Body of pancreas (tissue), 4 donors: Measurements from ENCODE around the gene MAN1B1. TPM values are rescaled to one million over a fixed set of nuclear protein-coding genes. Genes with fewer than 3 reads are reported as not detected.
A peak's percentile ranks its signal among the peaks of the same experiment; 100 is the strongest.

Experiments
- ATAC-seq: fragments of 150-250 bp; one replicate; pipeline ENCODE4 v1.9.1; 2016
- DNase-seq, 4 donors: peaks; one replicate each; pipeline ENCODE4 v3.0.0-alpha.2; 2019
- H3K27ac ChIP-seq, 4 donors: fragments of 200-600 bp; sonication (generic); 1 replicate in 3 of 4; 2 replicates in 1 of 4; pipeline versions ENCODE4 v1.5.1 to v1.6.1; 2016 to 2019; ENCODE audit warnings: mild to moderate bottlenecking in 1 of 4, mixed read lengths in 1 of 4, moderate library complexity in 1 of 4
- H3K27me3 ChIP-seq, 2 donors: fragments of 200-600 bp; sonication (generic); one replicate each; pipeline ENCODE4 v1.6.0; 2016; ENCODE audit warnings: mild to moderate bottlenecking in 1 of 2
- H3K36me3 ChIP-seq, 2 donors: fragments of 200-600 bp; sonication (generic); replicated peaks in 1 of 2; 2 replicates each; pipeline ENCODE4 v1.5.1; 2016; ENCODE audit warnings: low read depth in 2 of 2; ENCODE audit not compliant: insufficient read depth in 1 of 2
- H3K4me1 ChIP-seq: fragments of 200-600 bp; sonication (generic); one replicate; pipeline ENCODE4 v1.6.0; 2016
- H3K4me3 ChIP-seq, 2 donors: fragments of 200-600 bp; sonication (generic); 1 replicate in 1 of 2; 2 replicates in 1 of 2; pipeline ENCODE4 v1.5.1; 2016 to 2019
- H3K9me3 ChIP-seq, 3 donors: fragments of 200-600 bp; sonication (generic); 1 replicate in 2 of 3; 2 replicates in 1 of 3; pipeline ENCODE4 v1.5.1; 2016
- POLR2A ChIP-seq, 3 donors: fragments of 450-650 bp; IDR thresholded peaks; one replicate each; pipeline ENCODE4 v1.6.1; 2016; ENCODE audit warnings: antibody characterized with exemption in 3 of 3, mild to moderate bottlenecking in 2 of 3
- WGBS, 2 donors: methylation state at CpG; one replicate each; pipeline ENCODE4 v1.1.5; 2017; 5-methylcytosine and 5-hydroxymethylcytosine counted together
- intact Hi-C: fragments of 100-400 bp; cut with DNase I; formaldehyde crosslinking; loops from one replicate; pipeline ENCODE4 v1.15.1; 2023
- total RNA-seq, 2 donors: library from RNA; depleted of rRNA; stranded (reverse); fragments of >200 nt; gene quantifications; one replicate each; pipeline ENCODE4 v1.1.0, GENCODE V29; 2016
- TF ChIP-seq, protein P1 (sequence below), 7 experiments: fragments of 450-650 bp in 4 of 7; fragments of 200-600 bp in 3 of 7; sonication (generic) in 3 of 7; IDR thresholded peaks; one replicate each; pipeline ENCODE4 v1.5.1; 2016 to 2019; ENCODE audit warnings: antibody characterized with exemption in 7 of 7

The MAN1B1 gene
- total RNA-seq, 2 donors from 2014 or later, result 32.6 to 34.2 TPM

- no peak for DNase-seq
- intact Hi-C loops, result no loop called here
- peaks cover 8% of the 10 kb centered on the region for H3K4me1 ChIP-seq
- peaks cover 0 to 27% of the 10 kb centered on the region in 2 donors for H3K27me3 ChIP-seq
- H3K4me3 ChIP-seq, result no peak overlapping the region
- no peak overlapping the region for H3K27ac ChIP-seq
- TF ChIP-seq POLR2A (IDR thresholded peaks at IDR 0.05), result no peak
- TF ChIP-seq, protein P1, sequence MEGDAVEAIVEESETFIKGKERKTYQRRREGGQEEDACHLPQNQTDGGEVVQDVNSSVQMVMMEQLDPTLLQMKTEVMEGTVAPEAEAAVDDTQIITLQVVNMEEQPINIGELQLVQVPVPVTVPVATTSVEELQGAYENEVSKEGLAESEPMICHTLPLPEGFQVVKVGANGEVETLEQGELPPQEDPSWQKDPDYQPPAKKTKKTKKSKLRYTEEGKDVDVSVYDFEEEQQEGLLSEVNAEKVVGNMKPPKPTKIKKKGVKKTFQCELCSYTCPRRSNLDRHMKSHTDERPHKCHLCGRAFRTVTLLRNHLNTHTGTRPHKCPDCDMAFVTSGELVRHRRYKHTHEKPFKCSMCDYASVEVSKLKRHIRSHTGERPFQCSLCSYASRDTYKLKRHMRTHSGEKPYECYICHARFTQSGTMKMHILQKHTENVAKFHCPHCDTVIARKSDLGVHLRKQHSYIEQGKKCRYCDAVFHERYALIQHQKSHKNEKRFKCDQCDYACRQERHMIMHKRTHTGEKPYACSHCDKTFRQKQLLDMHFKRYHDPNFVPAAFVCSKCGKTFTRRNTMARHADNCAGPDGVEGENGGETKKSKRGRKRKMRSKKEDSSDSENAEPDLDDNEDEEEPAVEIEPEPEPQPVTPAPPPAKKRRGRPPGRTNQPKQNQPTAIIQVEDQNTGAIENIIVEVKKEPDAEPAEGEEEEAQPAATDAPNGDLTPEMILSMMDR (IDR thresholded peaks at IDR 0.05), result no peak
- no peaks in the 10 kb centered on the region for H3K9me3 ChIP-seq
- no peaks in the 10 kb centered on the region for H3K36me3 ChIP-seq
- no peak for ATAC-seq
- 65 to 67% methylated on average over 20 to 23 of the region's 23 CpGs for WGBS, 2 donors
Measured at GRCh38 chr9:137136881-137137607, 50.3 kb downstream of the MAN1B1 start.

GRCh38 chr9:137138058-137138721 is 51.4 kb downstream of the MAN1B1 start:
- Histone ChIP-seq H3K4me1 (peaks cover 8% of the 10 kb centered on the region), H3K36me3 (no peaks in the 10 kb centered on the region), H3K9me3 (no peaks in the 10 kb centered on the region), H3K4me3 (no peak overlapping the region), H3K27ac (no peak overlapping the region), H3K27me3 (peaks cover 0 to 27% of the 10 kb centered on the region in 2 donors)
- intact Hi-C loops, result no loop called here
- TF ChIP-seq, protein P1 (IDR thresholded peaks at IDR 0.05), result no peak
- no peak for TF ChIP-seq POLR2A (IDR thresholded peaks at IDR 0.05)
- DNase-seq (no peak), ATAC-seq (no peak)
- 6 to 10% methylated on average over 18 to 25 of the region's 25 CpGs for WGBS, 2 donors

GRCh38 chr9:137138722-137139467 is 52.1 kb downstream of the MAN1B1 start, which contains the start of gene GRIN1:
TSS of gene GRIN1 (plus strand) at chr9:137139154. CDS start at chr9:137139487, 333 bp downstream.
- DNase-seq (peak in 3 of 4 donors; percentile 49 to 64 (median 54)), ATAC-seq (peak; percentile 84)
- 5% methylated on average over 80 of the region's 104 CpGs; no CpG with 5 or more reads in 1 of the 2 donors for whole genome bisulfite sequencing, 2 donors
- H3K27me3 ChIP-seq, result peaks cover 0 to 27% of the 10 kb centered on the region in 2 donors
- intact Hi-C loops, result no loop called here
- peaks cover 8% of the 10 kb centered on the region for H3K4me1 ChIP-seq
- H3K36me3 ChIP-seq, result no peaks in the 10 kb centered on the region
- no peaks in the 10 kb centered on the region for H3K9me3 ChIP-seq
- no peak for TF ChIP-seq POLR2A (IDR thresholded peaks at IDR 0.05)
- H3K27ac ChIP-seq, result no peak within 1 kb of the TSS
- H3K4me3 ChIP-seq, result no peak within 1 kb of the TSS

- peaks cover 0 to 27% of the 10 kb centered on the region in 2 donors for H3K27me3 ChIP-seq
Measured at GRCh38 chr9:137139468-137140150, 52.8 kb downstream of the MAN1B1 start.

More at GRCh38 chr9:137139468-137140150, 52.8 kb downstream of the MAN1B1 start:
- no peak for ATAC-seq
- 34 to 56% methylated on average over 15 to 34 of the region's 37 CpGs for WGBS, 2 donors
- intact Hi-C loops, result no loop called here
- DNase-seq, result no peak
- TF ChIP-seq POLR2A (IDR thresholded peaks at IDR 0.05), result no peak
- TF ChIP-seq, protein P1 (IDR thresholded peaks at IDR 0.05), result no peak
- Histone ChIP-seq H3K4me3 (no peak overlapping the region), H3K27ac (no peak overlapping the region), H3K4me1 (peaks cover 8% of the 10 kb centered on the region), H3K36me3 (no peaks in the 10 kb centered on the region), H3K9me3 (no peaks in the 10 kb centered on the region)
